ENCODE measurements around the gene EPB41L4A. TPM values are rescaled to one million over a fixed set of nuclear protein-coding genes. Genes with fewer than 3 reads are reported as not detected.

The EPB41L4A gene
- total RNA-seq, 1 donor = 0.72 TPM

- H3K79me2 ChIP-seq (ENCODE audit: insufficient read depth, low read length) = no peaks in the 10 kb centered on the region
- H3K36me3 ChIP-seq (ENCODE audit: insufficient read depth, low read length) = no peaks in the 10 kb centered on the region
- no peaks in the 10 kb centered on the region for H3K4me1 ChIP-seq (ENCODE audit: insufficient read depth, low read length)
- DNase-seq (ENCODE audit: insufficient read length, low spot score, missing footprints) = no peak
- no peaks in the 10 kb centered on the region for H3K9me3 ChIP-seq (ENCODE audit: low read depth, low read length)
- no peak overlapping the region for H3K27ac ChIP-seq (ENCODE audit: low read depth, low read length)
- H3K4me2 ChIP-seq (ENCODE audit: insufficient read depth, low read length) = no peak overlapping the region
- H4K20me1 ChIP-seq (ENCODE audit: insufficient read depth, low read length) = no peaks in the 10 kb centered on the region
- no peaks in the 10 kb centered on the region for H3K27me3 ChIP-seq (ENCODE audit: insufficient read depth, low read length)
- no peak overlapping the region for H2AFZ ChIP-seq (ENCODE audit: low read length)
- TF ChIP-seq CTCF (IDR thresholded peaks at IDR 0.05; ENCODE audit: extremely low read depth, low read depth, low read length) = no peak
- H3K4me3 ChIP-seq (ENCODE audit: insufficient read depth, low read length) = no peak overlapping the region
Observed at GRCh38 chr5:112253478-112254250, 165.4 kb downstream of the EPB41L4A start.

GRCh38 chr5:112250551-112250950 lies 168.5 kb downstream of the EPB41L4A start:
- no peaks in the 10 kb centered on the region for H3K79me2 ChIP-seq (ENCODE audit: insufficient read depth, low read length)
- no peak overlapping the region for H3K4me2 ChIP-seq (ENCODE audit: insufficient read depth, low read length)
- no peaks in the 10 kb centered on the region for H3K36me3 ChIP-seq (ENCODE audit: insufficient read depth, low read length)
- H3K4me1 ChIP-seq (ENCODE audit: insufficient read depth, low read length) = no peaks in the 10 kb centered on the region
- no peak overlapping the region for H3K4me3 ChIP-seq (ENCODE audit: insufficient read depth, low read length)
- no peaks in the 10 kb centered on the region for H3K27me3 ChIP-seq (ENCODE audit: insufficient read depth, low read length)
- no peaks in the 10 kb centered on the region for H3K9me3 ChIP-seq (ENCODE audit: low read depth, low read length)
- TF ChIP-seq CTCF (IDR thresholded peaks at IDR 0.05; ENCODE audit: extremely low read depth, low read depth, low read length) = no peak
- no peaks in the 10 kb centered on the region for H4K20me1 ChIP-seq (ENCODE audit: insufficient read depth, low read length)
- no peak for DNase-seq (ENCODE audit: insufficient read length, low spot score, missing footprints)
- no peak overlapping the region for H2AFZ ChIP-seq (ENCODE audit: low read length)
- H3K27ac ChIP-seq (ENCODE audit: low read depth, low read length) = no peak overlapping the region

- DNase-seq (ENCODE audit: insufficient read length, low spot score, missing footprints) = no peak
- Histone ChIP-seq H3K4me2 (ENCODE audit: insufficient read depth, low read length) (no peak overlapping the region), H3K27me3 (ENCODE audit: insufficient read depth, low read length) (no peaks in the 10 kb centered on the region), H3K9me3 (ENCODE audit: low read depth, low read length) (no peaks in the 10 kb centered on the region), H3K27ac (ENCODE audit: low read depth, low read length) (no peak overlapping the region), H3K36me3 (ENCODE audit: insufficient read depth, low read length) (no peaks in the 10 kb centered on the region), H2AFZ (ENCODE audit: low read length) (no peak overlapping the region), H4K20me1 (ENCODE audit: insufficient read depth, low read length) (no peaks in the 10 kb centered on the region), H3K79me2 (ENCODE audit: insufficient read depth, low read length) (no peaks in the 10 kb centered on the region), H3K4me1 (ENCODE audit: insufficient read depth, low read length) (no peaks in the 10 kb centered on the region), H3K4me3 (ENCODE audit: insufficient read depth, low read length) (no peak overlapping the region)
- TF ChIP-seq CTCF (IDR thresholded peaks at IDR 0.05; ENCODE audit: extremely low read depth, low read depth, low read length) = no peak
Observed at GRCh38 chr5:112248623-112249022, 170.5 kb downstream of the EPB41L4A start.

- Histone ChIP-seq H3K4me3 (ENCODE audit: insufficient read depth, low read length) (no peak overlapping the region), H4K20me1 (ENCODE audit: insufficient read depth, low read length) (no peaks in the 10 kb centered on the region), H3K4me2 (ENCODE audit: insufficient read depth, low read length) (no peak overlapping the region), H3K9me3 (ENCODE audit: low read depth, low read length) (no peaks in the 10 kb centered on the region), H3K27ac (ENCODE audit: low read depth, low read length) (no peak overlapping the region), H3K79me2 (ENCODE audit: insufficient read depth, low read length) (no peaks in the 10 kb centered on the region), H3K4me1 (ENCODE audit: insufficient read depth, low read length) (no peaks in the 10 kb centered on the region), H2AFZ (ENCODE audit: low read length) (no peak overlapping the region), H3K36me3 (ENCODE audit: insufficient read depth, low read length) (no peaks in the 10 kb centered on the region), H3K27me3 (ENCODE audit: insufficient read depth, low read length) (no peaks in the 10 kb centered on the region)
- no peak for DNase-seq (ENCODE audit: insufficient read length, low spot score, missing footprints)
- no peak for TF ChIP-seq CTCF (IDR thresholded peaks at IDR 0.05; ENCODE audit: extremely low read depth, low read depth, low read length)
Observed at GRCh38 chr5:112247960-112248359, 171.1 kb downstream of the EPB41L4A start.
